RCC 7860 (cell line): ENCODE measurements around the gene GRK5.
A peak's percentile ranks its signal among the peaks of the same experiment; 100 is the strongest.

ENCODE experiments used
- DNase-seq: peaks from one replicate; pipeline ENCODE4 v3.0.0-alpha.2; 2015; ENCODE audit warnings: low spot score
- FAIRE-seq: peaks from 2 replicates; lab custom pipeline; 2012; peaks lifted over from hg19 to GRCh38; lab: Jason Lieb, UNC

Gene GRK5

GRCh38 chr10:119197921-119198320, 9.4 kb upstream of the GRK5 start:
- FAIRE-seq (no peak), DNase-seq (no peak)

- DNase-seq: no peak
- no peak for FAIRE-seq
Observed at GRCh38 chr10:119198438-119198837, 8.9 kb upstream of the GRK5 start.

- DNase-seq (peak; percentile 62), FAIRE-seq (no peak)
Observed at GRCh38 chr10:119199231-119199992, 8.0 kb upstream of the GRK5 start.

- FAIRE-seq: no peak
- DNase-seq: no peak
Observed at GRCh38 chr10:119201233-119201632, 6.1 kb upstream of the GRK5 start.

GRCh38 chr10:119203006-119203405, 4.4 kb upstream of the GRK5 start:
- no peak for DNase-seq
- FAIRE-seq: no peak

GRCh38 chr10:119205894-119206602, 1.3 kb upstream of the GRK5 start:
- no peak for FAIRE-seq
- DNase-seq: peak; percentile 16

GRCh38 chr10:119206603-119207365, 587 bp upstream of the GRK5 start:
- peak; percentile 45 for DNase-seq

GRCh38 chr10:119207713-119208552, 562 bp downstream of the GRK5 start:
- FAIRE-seq (no peak), DNase-seq (peak; percentile 23)

More at GRCh38 chr10:119206603-119207365, 587 bp upstream of the GRK5 start:
- FAIRE-seq: no peak

- FAIRE-seq: no peak
- DNase-seq: no peak
Observed at GRCh38 chr10:119208553-119208940, 1.2 kb downstream of the GRK5 start.

GRCh38 chr10:119209035-119209735, 1.8 kb downstream of the GRK5 start:
- no peak for DNase-seq
- FAIRE-seq: no peak

- no peak for FAIRE-seq
- DNase-seq: no peak
Observed at GRCh38 chr10:119209736-119210355, 2.5 kb downstream of the GRK5 start.

- FAIRE-seq (no peak), DNase-seq (no peak)
Observed at GRCh38 chr10:119210633-119211032, 3.3 kb downstream of the GRK5 start.

- FAIRE-seq (no peak), DNase-seq (no peak)
Observed at GRCh38 chr10:119211176-119211575, 3.8 kb downstream of the GRK5 start.

- DNase-seq: no peak
- no peak for FAIRE-seq
Observed at GRCh38 chr10:119211625-119212441, 4.5 kb downstream of the GRK5 start.

GRCh38 chr10:119215371-119215770, 8.0 kb downstream of the GRK5 start:
- FAIRE-seq: no peak

GRCh38 chr10:119216127-119216526, 8.8 kb downstream of the GRK5 start:
- DNase-seq (no peak), FAIRE-seq (no peak)

More at GRCh38 chr10:119215371-119215770, 8.0 kb downstream of the GRK5 start:
- no peak for DNase-seq

- FAIRE-seq (no peak), DNase-seq (no peak)
Observed at GRCh38 chr10:119217401-119217800, 10.0 kb downstream of the GRK5 start.

GRCh38 chr10:119217991-119218490, 10.7 kb downstream of the GRK5 start:
- DNase-seq: no peak

GRCh38 chr10:119219871-119220270, 12.5 kb downstream of the GRK5 start:
- FAIRE-seq (no peak), DNase-seq (no peak)

More at GRCh38 chr10:119217991-119218490, 10.7 kb downstream of the GRK5 start:
- no peak for FAIRE-seq
